ENCODE data around the gene ACYP1.
"Not testable (repeated sequence)": the region's sequence is repeated elsewhere in the genome, so short reads cannot be mapped to it uniquely, and the experiment has no call there.

ACYP1 gene

DNA sequence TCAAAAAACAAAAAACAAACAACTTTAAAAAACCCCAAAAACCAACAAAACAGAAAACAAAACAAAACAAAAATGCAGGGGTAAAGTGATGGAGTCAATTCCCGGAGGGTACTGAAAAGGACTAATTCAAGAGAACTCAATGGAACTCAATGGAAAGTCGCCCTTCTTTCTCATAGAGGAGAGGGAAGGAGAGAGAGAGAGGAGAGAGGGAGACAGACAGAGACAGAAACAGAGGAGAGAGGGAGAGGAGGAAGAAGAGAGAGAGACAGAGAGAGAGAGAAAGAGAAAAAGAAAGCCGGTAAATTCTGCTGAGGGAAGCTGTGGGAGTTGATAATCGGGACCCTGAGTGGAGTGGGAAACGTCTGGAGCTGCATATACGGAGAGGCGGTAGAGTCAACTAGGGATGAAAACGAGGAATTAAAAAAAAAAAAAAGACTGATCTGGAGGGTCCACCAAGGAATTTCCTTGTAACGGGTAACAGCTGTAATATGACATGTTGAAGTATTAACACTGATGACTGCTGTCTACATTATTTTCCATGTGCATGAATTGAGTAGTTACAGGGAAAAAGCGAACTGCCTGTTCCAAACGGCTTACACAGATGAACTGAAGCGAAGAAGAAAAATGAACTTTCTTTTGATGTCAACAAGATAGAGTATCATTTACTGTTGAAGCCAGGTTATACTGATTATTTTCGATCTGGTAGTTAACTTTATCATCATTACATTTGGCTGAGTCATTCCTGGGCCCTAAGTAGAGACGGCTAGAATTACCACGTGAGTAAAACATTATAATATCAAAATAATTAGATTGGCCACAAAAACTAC is 4.7 kb upstream of the ACYP1 start:
- H3K4me1 ChIP-seq (ENCODE audit: control insufficient read depth in 1 of 2, insufficient read depth in 2 of 2, low read length in 2 of 2) = peaks cover 8 to 20% of the 10 kb centered on the region in 2 donors
- H3K36me3 ChIP-seq (ENCODE audit: control insufficient read depth in 1 of 2, insufficient read depth in 2 of 2, low read length in 2 of 2) = no peaks in the 10 kb centered on the region
- peak overlapping the region; percentile 89 for H3K27ac ChIP-seq (ENCODE audit: low read length)
- H3K27me3 ChIP-seq (ENCODE audit: low read depth, low read length) = no peaks in the 10 kb centered on the region
- H3K4me3 ChIP-seq (ENCODE audit: low read depth in 1 of 2, low read length in 2 of 2) = peak overlapping the region; percentile 57 to 85
- no peaks in the 10 kb centered on the region for H3K9me3 ChIP-seq (ENCODE audit: control insufficient read depth in 1 of 2, low read length in 2 of 2)

DNA sequence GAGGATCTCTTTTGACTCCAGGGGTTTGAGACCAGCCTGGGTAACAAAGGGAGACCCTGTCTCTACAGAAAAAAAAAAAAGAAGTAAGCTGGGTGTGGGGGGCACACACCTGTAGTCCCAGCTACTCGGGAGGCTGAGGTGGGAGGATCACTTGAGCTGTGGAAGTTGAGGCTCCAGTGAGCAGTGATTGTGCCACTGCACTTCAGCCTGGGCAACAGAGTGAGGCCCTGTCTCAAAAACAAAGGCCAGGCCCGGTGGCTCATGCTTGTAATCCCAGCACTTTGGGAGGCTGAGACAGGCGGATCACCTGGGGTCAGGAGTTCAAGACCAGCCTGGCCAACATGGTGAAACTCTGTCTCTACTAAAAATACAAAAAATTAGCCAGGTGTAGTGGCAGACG is 3.9 kb upstream of the ACYP1 start:
- H3K4me3 ChIP-seq (ENCODE audit: low read depth in 1 of 2, low read length in 2 of 2) = peak overlapping the region in 1 of 2 donors; percentile 57
- not testable (repeated sequence) for H3K36me3 ChIP-seq (ENCODE audit: control insufficient read depth in 1 of 2, insufficient read depth in 2 of 2, low read length in 2 of 2); H3K27me3 ChIP-seq (ENCODE audit: low read depth, low read length); H3K27ac ChIP-seq (ENCODE audit: low read length); H3K9me3 ChIP-seq (ENCODE audit: control insufficient read depth in 1 of 2, low read length in 2 of 2)
- peaks cover 8 to 24% of the 10 kb centered on the region in 2 donors for H3K4me1 ChIP-seq (ENCODE audit: control insufficient read depth in 1 of 2, insufficient read depth in 2 of 2, low read length in 2 of 2)

DNA sequence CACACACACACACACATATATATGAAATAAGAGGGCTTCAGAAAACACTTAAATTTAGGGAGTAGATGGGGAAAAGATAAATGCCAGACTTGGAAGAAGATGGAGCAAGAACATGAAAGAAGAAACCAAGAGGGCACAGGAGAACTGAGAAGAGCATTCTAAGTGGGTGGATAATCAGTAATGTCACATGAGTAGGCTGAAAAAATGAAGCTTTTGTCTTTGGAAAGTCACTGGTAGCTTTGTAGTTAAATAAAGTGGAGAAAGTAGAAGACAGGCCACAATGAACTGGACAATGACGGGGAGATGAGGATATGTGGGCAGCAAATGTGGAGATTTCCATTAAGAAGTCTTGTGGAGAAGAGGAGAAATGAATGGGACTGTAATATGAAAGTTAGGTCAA is 3.4 kb upstream of the ACYP1 start:
- no peaks in the 10 kb centered on the region for H3K9me3 ChIP-seq (ENCODE audit: control insufficient read depth in 1 of 2, low read length in 2 of 2)
- H3K27ac ChIP-seq (ENCODE audit: low read length) = no peak overlapping the region

DNA sequence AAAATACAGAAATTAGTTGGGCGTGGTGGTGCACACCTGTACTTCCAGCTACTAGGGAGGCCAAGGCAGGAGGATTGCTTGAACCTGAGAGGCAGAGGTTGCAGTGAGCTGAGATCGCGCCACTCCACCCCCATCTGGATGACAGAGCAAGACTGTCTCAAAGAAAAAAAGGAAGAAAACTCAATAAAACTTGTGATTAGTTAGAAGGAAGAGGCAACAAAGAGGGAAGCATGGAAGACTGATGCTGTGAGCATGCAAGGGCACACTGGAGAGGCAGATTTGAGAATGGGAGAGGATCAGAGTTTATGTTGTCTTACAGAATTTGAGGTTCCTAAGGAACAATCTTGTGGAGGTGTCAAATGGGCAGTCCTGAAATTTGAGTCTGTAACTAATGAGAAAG is 2.9 kb upstream of the ACYP1 start:
- Histone ChIP-seq H3K4me1 (ENCODE audit: control insufficient read depth in 1 of 2, insufficient read depth in 2 of 2, low read length in 2 of 2) (peaks cover 8 to 26% of the 10 kb centered on the region in 2 donors), H3K27me3 (ENCODE audit: low read depth, low read length) (no peaks in the 10 kb centered on the region), H3K27ac (ENCODE audit: low read length) (no peak overlapping the region)

More for the DNA sequence above, 3.4 kb upstream of the ACYP1 start:
- H3K36me3 ChIP-seq (ENCODE audit: control insufficient read depth in 1 of 2, insufficient read depth in 2 of 2, low read length in 2 of 2) = no peaks in the 10 kb centered on the region
- no peaks in the 10 kb centered on the region for H3K27me3 ChIP-seq (ENCODE audit: low read depth, low read length)
- H3K4me3 ChIP-seq (ENCODE audit: low read depth in 1 of 2, low read length in 2 of 2) = no peak overlapping the region
- H3K4me1 ChIP-seq (ENCODE audit: control insufficient read depth in 1 of 2, insufficient read depth in 2 of 2, low read length in 2 of 2) = peaks cover 8 to 26% of the 10 kb centered on the region in 2 donors

DNA sequence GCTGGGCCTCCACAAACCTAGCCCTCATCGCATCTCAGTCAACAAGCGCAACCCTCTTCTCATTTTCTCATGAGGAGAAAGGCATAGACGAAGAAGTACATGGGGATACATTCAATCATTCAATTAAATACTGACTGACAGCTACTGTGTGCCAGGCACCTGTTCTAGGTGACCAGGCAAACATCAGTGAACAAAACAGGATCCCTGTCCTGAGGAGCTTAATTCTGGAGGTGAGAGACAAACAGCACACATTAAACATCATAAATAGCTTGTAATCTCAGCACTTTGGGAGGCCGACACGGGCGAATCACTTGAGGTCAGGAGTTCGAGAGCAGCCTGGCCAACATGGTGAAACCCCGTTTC is 362 bp upstream of the ACYP1 start:
- H3K27ac ChIP-seq (ENCODE audit: low read length) = peak overlapping the region; percentile 72

More for the DNA sequence above, 2.9 kb upstream of the ACYP1 start:
- Histone ChIP-seq H3K4me3 (ENCODE audit: low read depth in 1 of 2, low read length in 2 of 2) (no peak overlapping the region), H3K36me3 (ENCODE audit: control insufficient read depth in 1 of 2, insufficient read depth in 2 of 2, low read length in 2 of 2) (no peaks in the 10 kb centered on the region), H3K9me3 (ENCODE audit: control insufficient read depth in 1 of 2, low read length in 2 of 2) (no peaks in the 10 kb centered on the region)

DNA sequence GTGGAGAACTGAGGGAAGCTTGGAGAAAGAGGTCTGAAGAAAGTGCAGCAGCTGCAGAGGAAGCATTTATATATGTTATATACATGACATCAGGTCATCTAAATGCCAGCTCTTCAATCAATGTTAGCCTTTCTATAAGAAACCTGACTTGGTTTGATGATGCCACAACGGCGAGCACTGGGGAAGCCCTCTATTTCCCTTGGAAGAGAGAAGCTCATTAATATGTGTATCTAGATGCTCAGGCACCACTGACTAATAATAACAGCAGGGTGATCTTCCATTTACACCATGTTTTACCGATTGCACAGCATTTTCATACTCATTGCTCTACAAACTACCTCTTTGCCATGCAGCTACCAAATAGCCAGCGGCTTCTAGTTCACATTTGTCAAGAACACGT is 811 bp downstream of the ACYP1 start:
- Histone ChIP-seq H3K9me3 (ENCODE audit: control insufficient read depth in 1 of 2, low read length in 2 of 2) (no peaks in the 10 kb centered on the region), H3K27ac (ENCODE audit: low read length) (peak overlapping the region; percentile 72), H3K36me3 (ENCODE audit: control insufficient read depth in 1 of 2, insufficient read depth in 2 of 2, low read length in 2 of 2) (no peaks in the 10 kb centered on the region), H3K4me1 (ENCODE audit: control insufficient read depth in 1 of 2, insufficient read depth in 2 of 2, low read length in 2 of 2) (peaks cover 0 to 15% of the 10 kb centered on the region in 2 donors), H3K27me3 (ENCODE audit: low read depth, low read length) (no peaks in the 10 kb centered on the region), H3K4me3 (ENCODE audit: low read depth in 1 of 2, low read length in 2 of 2) (peak overlapping the region; percentile 82 to 94)

More for the DNA sequence above, 362 bp upstream of the ACYP1 start:
- peak overlapping the region; percentile 82 to 94 for H3K4me3 ChIP-seq (ENCODE audit: low read depth in 1 of 2, low read length in 2 of 2)
- no peaks in the 10 kb centered on the region for H3K36me3 ChIP-seq (ENCODE audit: control insufficient read depth in 1 of 2, insufficient read depth in 2 of 2, low read length in 2 of 2)
- peaks cover 0 to 18% of the 10 kb centered on the region in 2 donors for H3K4me1 ChIP-seq (ENCODE audit: control insufficient read depth in 1 of 2, insufficient read depth in 2 of 2, low read length in 2 of 2)
- H3K27me3 ChIP-seq (ENCODE audit: low read depth, low read length) = no peaks in the 10 kb centered on the region
- no peaks in the 10 kb centered on the region for H3K9me3 ChIP-seq (ENCODE audit: control insufficient read depth in 1 of 2, low read length in 2 of 2)

DNA sequence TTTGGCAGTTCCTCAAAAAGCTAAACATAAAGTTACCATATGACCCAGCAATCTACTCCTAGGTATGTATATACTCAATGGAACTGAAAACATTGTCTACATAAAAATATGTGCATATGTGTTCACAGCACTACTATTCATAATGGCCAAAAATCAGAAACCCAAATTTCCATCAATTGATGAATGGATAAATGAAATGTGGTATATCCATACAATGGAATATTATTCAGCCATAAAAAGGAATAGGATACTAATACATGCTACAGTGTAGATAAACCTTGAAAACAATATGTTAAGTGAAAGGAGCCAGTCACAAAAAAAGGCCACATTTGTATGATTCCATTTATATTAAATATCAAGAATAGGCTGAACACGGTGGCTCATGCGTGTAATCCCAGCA is 3.4 kb downstream of the ACYP1 start:
- Histone ChIP-seq H3K27me3 (ENCODE audit: low read depth, low read length) (no peaks in the 10 kb centered on the region), H3K36me3 (ENCODE audit: control insufficient read depth in 1 of 2, insufficient read depth in 2 of 2, low read length in 2 of 2) (no peaks in the 10 kb centered on the region), H3K4me1 (ENCODE audit: control insufficient read depth in 1 of 2, insufficient read depth in 2 of 2, low read length in 2 of 2) (peaks cover 0 to 9% of the 10 kb centered on the region in 2 donors), H3K4me3 (ENCODE audit: low read depth in 1 of 2, low read length in 2 of 2) (no peak overlapping the region), H3K9me3 (ENCODE audit: control insufficient read depth in 1 of 2, low read length in 2 of 2) (no peaks in the 10 kb centered on the region), H3K27ac (ENCODE audit: low read length) (no peak overlapping the region)

DNA sequence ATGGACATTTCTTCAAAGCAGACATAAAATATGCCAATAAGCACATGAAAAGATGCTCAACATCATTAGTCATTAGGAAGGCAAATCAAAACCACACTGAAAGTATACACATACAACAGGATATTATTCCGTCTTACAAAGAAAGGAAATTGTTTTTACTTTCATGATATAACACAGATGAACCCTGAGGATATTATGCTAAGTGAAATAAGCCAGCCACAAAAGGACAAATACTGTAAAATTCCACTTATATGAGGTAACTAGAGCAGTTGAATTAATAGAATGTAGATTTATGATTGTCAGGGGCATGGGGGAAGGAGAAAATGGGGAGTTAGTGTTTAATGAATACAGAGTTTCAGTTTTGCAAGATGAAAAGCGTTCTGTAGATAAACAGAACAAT is 4.2 kb downstream of the ACYP1 start:
- Histone ChIP-seq H3K4me3 (ENCODE audit: low read depth in 1 of 2, low read length in 2 of 2) (no peak overlapping the region), H3K4me1 (ENCODE audit: control insufficient read depth in 1 of 2, insufficient read depth in 2 of 2, low read length in 2 of 2) (peaks cover 0 to 9% of the 10 kb centered on the region in 2 donors), H3K9me3 (ENCODE audit: control insufficient read depth in 1 of 2, low read length in 2 of 2) (no peaks in the 10 kb centered on the region), H3K36me3 (ENCODE audit: control insufficient read depth in 1 of 2, insufficient read depth in 2 of 2, low read length in 2 of 2) (no peaks in the 10 kb centered on the region), H3K27me3 (ENCODE audit: low read depth, low read length) (no peaks in the 10 kb centered on the region), H3K27ac (ENCODE audit: low read length) (no peak overlapping the region)

DNA sequence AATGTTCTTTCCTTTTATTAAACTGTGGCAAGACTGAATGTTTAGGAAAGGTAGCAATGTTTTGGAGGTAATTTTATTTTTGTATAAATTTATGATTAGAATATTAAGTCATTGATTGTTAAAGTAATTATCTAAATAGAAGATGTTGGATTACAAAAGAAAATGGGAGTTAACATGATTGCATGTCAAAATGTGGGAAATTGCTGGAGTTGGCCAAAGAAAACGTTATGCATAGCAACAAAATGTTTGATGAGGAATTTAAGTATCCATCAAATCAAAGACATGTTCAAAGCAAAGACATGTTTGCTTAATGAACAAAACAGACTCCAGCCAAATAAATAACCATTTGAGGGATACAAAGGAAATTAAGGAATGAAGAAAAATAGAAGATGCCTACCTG is 9.4 kb downstream of the ACYP1 start:
- H3K27me3 ChIP-seq (ENCODE audit: low read depth, low read length) = no peaks in the 10 kb centered on the region
- no peak overlapping the region for H3K27ac ChIP-seq (ENCODE audit: low read length)
- H3K4me1 ChIP-seq (ENCODE audit: control insufficient read depth in 1 of 2, insufficient read depth in 2 of 2, low read length in 2 of 2) = peaks cover 4 to 5% of the 10 kb centered on the region in 2 donors
- no peaks in the 10 kb centered on the region for H3K9me3 ChIP-seq (ENCODE audit: control insufficient read depth in 1 of 2, low read length in 2 of 2)
- peaks cover 0 to under 1% of the 10 kb centered on the region in 2 donors for H3K36me3 ChIP-seq (ENCODE audit: control insufficient read depth in 1 of 2, insufficient read depth in 2 of 2, low read length in 2 of 2)
- H3K4me3 ChIP-seq (ENCODE audit: low read depth in 1 of 2, low read length in 2 of 2) = no peak overlapping the region

DNA sequence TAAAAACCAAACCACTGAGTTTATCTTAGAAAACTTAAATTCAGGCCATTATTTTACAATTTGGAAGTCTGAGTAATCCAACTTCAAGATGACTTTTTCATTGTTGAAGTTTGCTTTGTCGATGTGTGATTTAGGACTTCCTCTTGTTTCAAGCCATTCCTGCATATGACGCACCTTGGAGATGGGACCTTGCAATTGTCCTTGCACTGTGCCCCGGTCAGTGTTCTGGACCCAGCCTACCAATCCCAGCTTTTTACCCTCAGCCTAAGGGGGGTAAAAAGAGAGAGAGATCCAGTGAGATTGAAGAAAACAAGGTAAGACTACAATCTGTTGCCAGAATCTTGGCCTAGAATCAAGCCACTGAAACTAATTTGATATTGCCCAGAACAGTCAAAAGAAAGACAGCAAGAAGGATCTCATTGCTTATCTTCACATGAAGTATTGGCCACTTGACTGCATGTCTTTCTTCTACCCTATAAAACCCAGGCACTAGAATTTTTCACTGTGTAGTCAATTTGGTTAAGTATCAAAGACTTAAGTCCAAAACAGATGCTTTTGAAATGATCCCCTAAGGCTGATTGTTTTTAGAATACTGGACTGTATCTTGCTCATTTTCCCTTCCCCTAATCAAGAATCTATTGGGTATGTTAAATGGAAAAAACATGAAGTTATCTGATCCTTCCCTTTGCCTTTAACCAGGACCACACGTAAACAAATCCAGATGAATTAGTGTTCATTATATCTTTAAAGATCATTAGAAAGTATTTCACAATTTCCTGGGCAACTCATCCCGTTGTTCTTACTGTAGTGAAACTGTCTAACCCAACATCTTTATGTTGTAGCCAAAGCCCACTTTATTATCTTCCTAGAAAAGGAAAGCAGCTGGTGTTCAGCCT is 10.2 kb downstream of the ACYP1 start:
- Histone ChIP-seq H3K27ac (ENCODE audit: low read length) (no peak overlapping the region), H3K9me3 (ENCODE audit: control insufficient read depth in 1 of 2, low read length in 2 of 2) (no peaks in the 10 kb centered on the region), H3K36me3 (ENCODE audit: control insufficient read depth in 1 of 2, insufficient read depth in 2 of 2, low read length in 2 of 2) (peaks cover 0 to 4% of the 10 kb centered on the region in 2 donors), H3K27me3 (ENCODE audit: low read depth, low read length) (no peaks in the 10 kb centered on the region), H3K4me3 (ENCODE audit: low read depth in 1 of 2, low read length in 2 of 2) (no peak overlapping the region), H3K4me1 (ENCODE audit: control insufficient read depth in 1 of 2, insufficient read depth in 2 of 2, low read length in 2 of 2) (peaks cover 4 to 5% of the 10 kb centered on the region in 2 donors)

DNA sequence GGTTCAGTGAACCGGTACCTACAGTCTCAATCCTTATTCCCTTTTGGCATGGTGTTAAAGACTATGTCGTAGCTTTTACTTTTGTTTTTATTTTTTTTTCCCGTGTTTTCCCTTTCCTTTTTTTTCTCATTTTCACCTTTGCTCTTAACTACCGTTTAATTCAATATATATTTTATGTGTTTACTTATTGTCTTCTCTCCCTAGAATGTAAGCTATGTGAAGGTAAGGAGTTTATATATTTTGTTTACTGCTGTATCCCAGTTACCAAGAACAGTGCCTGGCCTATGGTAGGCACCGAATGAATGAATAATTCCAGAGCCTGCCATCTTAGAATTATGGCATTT is 12.3 kb downstream of the ACYP1 start:
- Histone ChIP-seq H3K27ac (ENCODE audit: low read length) (peak overlapping the region; percentile 75), H3K4me1 (ENCODE audit: control insufficient read depth in 1 of 2, insufficient read depth in 2 of 2, low read length in 2 of 2) (peaks cover 5 to 10% of the 10 kb centered on the region in 2 donors), H3K36me3 (ENCODE audit: control insufficient read depth in 1 of 2, insufficient read depth in 2 of 2, low read length in 2 of 2) (peaks cover 0 to 4% of the 10 kb centered on the region in 2 donors), H3K9me3 (ENCODE audit: control insufficient read depth in 1 of 2, low read length in 2 of 2) (no peaks in the 10 kb centered on the region), H3K27me3 (ENCODE audit: low read depth, low read length) (no peaks in the 10 kb centered on the region), H3K4me3 (ENCODE audit: low read depth in 1 of 2, low read length in 2 of 2) (peak overlapping the region; percentile 59 to 67)

All from muscle layer of duodenum (tissue), 2 donors.